Activated B cell treated with CpG ODN at 0.5 μM for 24 hours (primary cell): ENCODE measurements around the gene JAZF1. TPM values are rescaled to one million over a fixed set of nuclear protein-coding genes. Genes with fewer than 3 reads are reported as not detected.

ENCODE experiments used
- ATAC-seq: fragments of 200-7000 bp; cut with Tn5 transposase; one replicate; pipeline ENCODE4 v1.10.0; 2021; ENCODE audit warnings: low read depth, mild to moderate bottlenecking, moderate library complexity
- CTCF ChIA-PET: fragments of 350-600 bp; sonication (Branson Sonifier 250); formaldehyde crosslinking; loops from one replicate; lab custom pipeline; 2021; ENCODE audit warnings: antibody characterized with exemption; lab: Charles Lee
- POLR2A ChIA-PET: fragments of 350-600 bp; sonication (Branson Sonifier 250); formaldehyde crosslinking; loops from one replicate; lab custom pipeline; 2021; ENCODE audit warnings: antibody characterized with exemption; lab: Charles Lee
- DNase-seq: peaks from one replicate; pipeline ENCODE4 v3.0.0; 2022
- H3K27ac Mint-ChIP-seq: one replicate; pipeline ENCODE4 v1.8.0; 2020; ENCODE audit warnings: mixed read lengths
- H3K27me3 Mint-ChIP-seq: one replicate; pipeline ENCODE4 v1.8.0; 2021; ENCODE audit warnings: mixed read lengths
- H3K36me3 Mint-ChIP-seq: one replicate; pipeline ENCODE4 v1.8.0; 2021; ENCODE audit warnings: low read depth, mixed read lengths
- H3K4me1 Mint-ChIP-seq: one replicate; pipeline ENCODE4 v1.8.0; 2021; ENCODE audit warnings: mixed read lengths
- H3K4me3 Mint-ChIP-seq: one replicate; pipeline ENCODE4 v1.8.0; 2020; ENCODE audit warnings: mild to moderate bottlenecking, mixed read lengths
- H3K9me3 Mint-ChIP-seq: one replicate; pipeline ENCODE4 v1.8.0; 2020; ENCODE audit warnings: mixed read lengths
- intact Hi-C: fragments of 100-400 bp; cut with micrococcal nuclease; formaldehyde crosslinking; loops from one replicate; pipeline ENCODE4 v1.15.1; 2024
- total RNA-seq: library from RNA; stranded (reverse); gene quantifications from 2 replicates; pipeline ENCODE4 v1.2.3, GENCODE V29; 2022
- TF ChIP-seq, protein P1 (sequence below): fragments of 200-600 bp; IDR thresholded peaks from one replicate; pipeline ENCODE4 v1.8.0; 2022; ENCODE audit warnings: antibody characterized with exemption, mild to moderate bottlenecking

Gene JAZF1
- total RNA-seq, 1 donor from 2014 or later: 54.8 TPM

DNA sequence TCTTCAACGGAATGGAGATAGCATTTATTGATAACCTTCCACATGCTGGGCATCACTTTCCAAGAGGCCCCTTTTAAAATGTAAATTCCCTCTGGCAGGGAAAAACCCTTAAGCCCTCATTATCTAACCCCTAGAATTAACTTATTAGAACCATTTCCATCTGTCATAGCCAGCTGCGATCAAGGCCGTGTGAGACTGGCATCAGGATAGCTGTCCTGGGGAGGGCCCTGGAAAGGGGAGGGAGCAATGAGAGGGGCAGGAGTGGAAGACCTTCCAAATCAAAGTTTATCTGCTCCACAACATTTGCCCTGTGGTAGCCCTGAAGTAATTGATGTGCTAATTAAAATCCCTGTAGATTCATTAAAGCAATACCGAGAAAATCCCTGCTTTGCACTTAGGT lies 45.0 kb upstream of the JAZF1 start:
- intact Hi-C loops: no loop called here
- Mint-ChIP-seq H3K27ac (no peak overlapping the region), H3K27me3 (no peaks in the 10 kb centered on the region), H3K4me1 (peaks cover 1% of the 10 kb centered on the region), H3K4me3 (no peak overlapping the region), H3K9me3 (no peaks in the 10 kb centered on the region), H3K36me3 (no peaks in the 10 kb centered on the region)
- ChIA-PET CTCF (no interaction called here), POLR2A (no interaction called here)
- ATAC-seq: no peak
- TF ChIP-seq, protein P1, sequence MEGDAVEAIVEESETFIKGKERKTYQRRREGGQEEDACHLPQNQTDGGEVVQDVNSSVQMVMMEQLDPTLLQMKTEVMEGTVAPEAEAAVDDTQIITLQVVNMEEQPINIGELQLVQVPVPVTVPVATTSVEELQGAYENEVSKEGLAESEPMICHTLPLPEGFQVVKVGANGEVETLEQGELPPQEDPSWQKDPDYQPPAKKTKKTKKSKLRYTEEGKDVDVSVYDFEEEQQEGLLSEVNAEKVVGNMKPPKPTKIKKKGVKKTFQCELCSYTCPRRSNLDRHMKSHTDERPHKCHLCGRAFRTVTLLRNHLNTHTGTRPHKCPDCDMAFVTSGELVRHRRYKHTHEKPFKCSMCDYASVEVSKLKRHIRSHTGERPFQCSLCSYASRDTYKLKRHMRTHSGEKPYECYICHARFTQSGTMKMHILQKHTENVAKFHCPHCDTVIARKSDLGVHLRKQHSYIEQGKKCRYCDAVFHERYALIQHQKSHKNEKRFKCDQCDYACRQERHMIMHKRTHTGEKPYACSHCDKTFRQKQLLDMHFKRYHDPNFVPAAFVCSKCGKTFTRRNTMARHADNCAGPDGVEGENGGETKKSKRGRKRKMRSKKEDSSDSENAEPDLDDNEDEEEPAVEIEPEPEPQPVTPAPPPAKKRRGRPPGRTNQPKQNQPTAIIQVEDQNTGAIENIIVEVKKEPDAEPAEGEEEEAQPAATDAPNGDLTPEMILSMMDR: no peak
- DNase-seq: no peak

DNA sequence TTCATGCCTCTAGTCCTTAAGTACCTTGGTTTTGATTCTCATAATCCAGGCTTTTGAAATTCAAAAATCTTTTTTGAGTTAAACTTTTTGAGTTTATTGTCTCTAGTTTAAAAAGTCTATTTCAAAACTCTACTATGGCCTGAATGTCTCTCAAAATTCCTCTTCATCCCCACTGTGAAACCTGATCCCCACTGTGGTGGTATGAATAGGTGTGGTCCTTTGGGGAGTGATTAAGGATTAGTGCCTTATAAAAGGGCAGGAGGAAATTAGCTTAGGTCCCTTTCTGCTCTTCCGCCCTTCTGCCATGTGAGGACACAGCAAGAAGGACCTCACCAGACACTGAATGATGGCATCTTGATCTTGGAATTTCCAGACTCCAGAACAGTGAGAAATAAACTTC lies 44.1 kb upstream of the JAZF1 start:
- Mint-ChIP-seq H3K36me3 (no peaks in the 10 kb centered on the region), H3K4me1 (peaks cover 1% of the 10 kb centered on the region), H3K27me3 (no peaks in the 10 kb centered on the region), H3K9me3 (no peaks in the 10 kb centered on the region), H3K4me3 (no peak overlapping the region), H3K27ac (no peak overlapping the region)
- no peak for ATAC-seq
- TF ChIP-seq, protein P1: no peak
- no peak for DNase-seq
- intact Hi-C loops: no loop called here
- CTCF ChIA-PET: no interaction called here
- POLR2A ChIA-PET: no interaction called here

DNA sequence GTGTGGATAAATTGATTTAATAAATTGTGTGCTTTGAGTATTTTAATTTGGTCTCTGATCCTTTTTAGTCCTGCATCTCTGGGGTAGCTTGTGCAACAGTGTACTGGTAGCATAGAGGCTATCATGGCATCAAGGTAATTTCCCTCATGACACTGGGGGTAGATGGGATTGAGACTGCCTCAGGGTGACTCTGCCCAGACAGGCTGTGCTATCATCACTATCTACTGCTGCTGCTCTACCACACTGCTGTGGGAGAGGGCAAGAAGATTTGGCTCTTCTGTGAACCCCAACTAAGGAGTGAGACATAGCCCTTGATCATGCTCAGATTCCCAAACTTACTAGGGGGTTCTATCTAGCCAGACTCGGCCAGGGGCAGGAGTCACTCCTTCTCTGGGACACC lies 43.6 kb upstream of the JAZF1 start:
- POLR2A ChIA-PET: no interaction called here
- no peak overlapping the region for H3K4me3 Mint-ChIP-seq
- DNase-seq (no peak), ATAC-seq (no peak)
- H3K36me3 Mint-ChIP-seq: no peaks in the 10 kb centered on the region
- TF ChIP-seq, protein P1: no peak
- CTCF ChIA-PET: no interaction called here
- intact Hi-C loops: no loop called here
- H3K4me1 Mint-ChIP-seq: peaks cover 1% of the 10 kb centered on the region
- H3K9me3 Mint-ChIP-seq: no peaks in the 10 kb centered on the region
- H3K27me3 Mint-ChIP-seq: no peaks in the 10 kb centered on the region
- no peak overlapping the region for H3K27ac Mint-ChIP-seq

DNA sequence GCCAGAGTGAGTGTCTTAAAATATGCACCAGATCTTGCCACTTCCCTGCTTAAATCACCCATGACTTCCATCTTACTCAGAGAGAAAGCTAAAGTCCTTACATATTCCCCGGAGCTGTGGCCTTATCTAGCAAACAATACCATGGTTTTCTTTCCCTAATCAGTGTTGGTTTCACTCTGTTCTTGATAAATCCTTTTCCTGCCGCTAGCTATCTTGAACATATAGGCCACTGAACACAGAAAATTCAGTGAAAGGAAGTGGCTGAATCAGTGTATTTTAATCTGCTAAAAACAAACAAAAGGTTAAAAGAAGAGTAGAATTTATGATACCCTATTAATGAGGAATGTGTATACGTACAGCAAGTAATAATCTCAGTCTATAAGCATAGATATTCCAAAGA lies 42.0 kb upstream of the JAZF1 start:
- no peaks in the 10 kb centered on the region for H3K36me3 Mint-ChIP-seq
- H3K9me3 Mint-ChIP-seq: no peaks in the 10 kb centered on the region
- DNase-seq: no peak
- intact Hi-C loops: no loop called here
- POLR2A ChIA-PET: no interaction called here
- no peak for ATAC-seq
- no peak overlapping the region for H3K4me3 Mint-ChIP-seq
- TF ChIP-seq, protein P1: no peak
- no peak overlapping the region for H3K27ac Mint-ChIP-seq
- no peaks in the 10 kb centered on the region for H3K27me3 Mint-ChIP-seq
- peaks cover 1% of the 10 kb centered on the region for H3K4me1 Mint-ChIP-seq
- CTCF ChIA-PET: no interaction called here

DNA sequence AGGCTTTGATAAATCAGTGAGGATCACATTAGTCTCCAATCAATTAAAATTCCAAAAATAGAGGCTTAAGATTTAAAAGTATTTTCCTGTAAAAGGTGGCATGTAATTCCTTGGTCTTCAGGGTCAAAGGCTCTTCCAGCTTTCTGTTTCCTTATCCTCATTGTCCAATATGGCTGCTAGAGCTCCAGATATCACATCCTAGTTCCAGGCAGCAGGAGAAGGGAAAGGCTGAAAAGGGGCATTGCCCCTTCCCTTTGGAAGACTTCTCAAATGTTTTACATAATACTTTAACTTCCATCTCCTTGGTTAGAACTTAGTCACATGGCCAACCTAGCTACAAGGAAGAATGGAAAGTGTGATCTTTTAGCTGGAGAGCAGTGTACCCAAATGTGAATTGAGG lies 39.2 kb upstream of the JAZF1 start:
- TF ChIP-seq, protein P1: no peak
- no peak overlapping the region for H3K4me3 Mint-ChIP-seq
- H3K9me3 Mint-ChIP-seq: no peaks in the 10 kb centered on the region
- no peaks in the 10 kb centered on the region for H3K4me1 Mint-ChIP-seq
- H3K36me3 Mint-ChIP-seq: no peaks in the 10 kb centered on the region
- H3K27me3 Mint-ChIP-seq: no peaks in the 10 kb centered on the region
- no peak overlapping the region for H3K27ac Mint-ChIP-seq
- ChIA-PET CTCF (no interaction called here), POLR2A (interaction anchor here (0.6 kb wide), 1 partner anchor 486 kb away, joined by 3 read pairs; no protein-coding TSS in a partner anchor)
- DNase-seq: no peak
- intact Hi-C loops: loop anchor here (2.0 kb wide), 1 partner anchor 19 kb away; no protein-coding TSS in a partner anchor
- ATAC-seq: no peak
